Measurements from ENCODE around the gene SNRPA. TPM values are rescaled to one million over a fixed set of nuclear protein-coding genes. Genes with fewer than 3 reads are reported as not detected.
A peak's percentile ranks its signal among the peaks of the same experiment; 100 is the strongest.

SNRPA gene
- total and polyA plus RNA-seq, 2 of the 8 experiments (the other 6 are each of a cell fraction or from before 2014, with no cell fraction given): 201 to 202 TPM

DNA sequence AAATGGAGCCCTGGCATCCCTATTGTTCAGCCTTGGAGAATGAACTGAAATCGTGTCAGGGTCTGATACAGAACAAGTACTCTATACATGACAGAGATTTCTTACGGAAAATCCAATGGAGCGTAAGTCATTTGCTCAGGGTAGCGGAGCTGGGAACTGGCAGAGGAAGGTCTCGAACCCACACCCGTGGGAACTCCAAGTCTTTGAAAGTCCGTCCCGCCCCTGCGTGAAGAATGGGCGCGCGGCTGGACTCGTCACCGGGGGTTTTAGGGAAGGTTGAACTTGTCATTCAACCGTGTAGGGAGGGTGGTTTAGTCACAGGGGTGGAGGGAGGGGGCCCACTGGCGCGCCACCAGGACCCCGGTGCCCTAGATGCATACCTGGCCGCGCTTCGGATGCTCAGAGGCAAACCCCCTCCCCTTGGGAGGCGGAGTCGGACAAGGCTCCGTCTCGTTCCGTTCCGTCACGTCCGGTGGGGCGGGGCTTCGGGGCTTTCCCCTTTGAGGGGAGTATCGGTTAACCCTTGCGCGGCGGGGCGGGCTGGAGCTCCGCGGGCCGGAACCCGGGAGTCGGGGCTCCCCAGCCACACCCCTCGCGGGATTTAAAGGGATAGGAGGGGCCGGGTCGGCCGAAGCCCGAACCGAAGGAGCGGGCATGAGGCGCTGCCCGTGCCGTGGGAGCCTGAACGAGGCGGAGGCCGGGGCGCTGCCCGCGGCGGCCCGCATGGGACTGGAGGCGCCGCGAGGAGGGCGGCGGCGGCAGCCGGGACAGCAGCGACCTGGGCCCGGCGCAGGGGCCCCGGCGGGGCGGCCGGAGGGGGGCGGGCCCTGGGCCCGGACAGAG, 34.3 kb upstream of the SNRPA start, which contains the start of the genes COQ8B and ITPKC (continued):
- TF ChIP-seq, protein P1, sequence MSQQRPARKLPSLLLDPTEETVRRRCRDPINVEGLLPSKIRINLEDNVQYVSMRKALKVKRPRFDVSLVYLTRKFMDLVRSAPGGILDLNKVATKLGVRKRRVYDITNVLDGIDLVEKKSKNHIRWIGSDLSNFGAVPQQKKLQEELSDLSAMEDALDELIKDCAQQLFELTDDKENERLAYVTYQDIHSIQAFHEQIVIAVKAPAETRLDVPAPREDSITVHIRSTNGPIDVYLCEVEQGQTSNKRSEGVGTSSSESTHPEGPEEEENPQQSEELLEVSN (IDR thresholded peaks at IDR 0.05): no peak
- TF ChIP-seq CEBPB (IDR thresholded peaks at IDR 0.05; ENCODE audit: low read depth, low read length): no peak
- peak; percentile 66; the same call in 1 of the 2 replicates for TF ChIP-seq POLR2AphosphoS5 (IDR thresholded peaks at IDR 0.05; ENCODE audit: low read depth, low read length)
- TF ChIP-seq, protein P2, sequence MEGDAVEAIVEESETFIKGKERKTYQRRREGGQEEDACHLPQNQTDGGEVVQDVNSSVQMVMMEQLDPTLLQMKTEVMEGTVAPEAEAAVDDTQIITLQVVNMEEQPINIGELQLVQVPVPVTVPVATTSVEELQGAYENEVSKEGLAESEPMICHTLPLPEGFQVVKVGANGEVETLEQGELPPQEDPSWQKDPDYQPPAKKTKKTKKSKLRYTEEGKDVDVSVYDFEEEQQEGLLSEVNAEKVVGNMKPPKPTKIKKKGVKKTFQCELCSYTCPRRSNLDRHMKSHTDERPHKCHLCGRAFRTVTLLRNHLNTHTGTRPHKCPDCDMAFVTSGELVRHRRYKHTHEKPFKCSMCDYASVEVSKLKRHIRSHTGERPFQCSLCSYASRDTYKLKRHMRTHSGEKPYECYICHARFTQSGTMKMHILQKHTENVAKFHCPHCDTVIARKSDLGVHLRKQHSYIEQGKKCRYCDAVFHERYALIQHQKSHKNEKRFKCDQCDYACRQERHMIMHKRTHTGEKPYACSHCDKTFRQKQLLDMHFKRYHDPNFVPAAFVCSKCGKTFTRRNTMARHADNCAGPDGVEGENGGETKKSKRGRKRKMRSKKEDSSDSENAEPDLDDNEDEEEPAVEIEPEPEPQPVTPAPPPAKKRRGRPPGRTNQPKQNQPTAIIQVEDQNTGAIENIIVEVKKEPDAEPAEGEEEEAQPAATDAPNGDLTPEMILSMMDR (IDR thresholded peaks at IDR 0.05; ENCODE audit: control extremely low read depth in 1 of 3, insufficient read depth in 1 of 3, low read depth in 1 of 3, low read length in 3 of 3): peak in 1 of 3 experiments; percentile 3; a peak in 1 of 4 replicates
- TF ChIP-seq SRF (IDR thresholded peaks at IDR 0.05; ENCODE audit: low read depth, low read length): no peak
- TF ChIP-seq TCF12 (IDR thresholded peaks at IDR 0.05; ENCODE audit: low read depth, low read length): no peak
- TF ChIP-seq ASH2L (IDR thresholded peaks at IDR 0.05; ENCODE audit: low read length): peak; percentile 10
- TF ChIP-seq, protein P3, sequence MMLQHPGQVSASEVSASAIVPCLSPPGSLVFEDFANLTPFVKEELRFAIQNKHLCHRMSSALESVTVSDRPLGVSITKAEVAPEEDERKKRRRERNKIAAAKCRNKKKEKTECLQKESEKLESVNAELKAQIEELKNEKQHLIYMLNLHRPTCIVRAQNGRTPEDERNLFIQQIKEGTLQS (IDR thresholded peaks at IDR 0.05; ENCODE audit: insufficient read depth, low read depth, low read length): no peak
- peak; percentile 91 for TF ChIP-seq CREB1 (IDR thresholded peaks at IDR 0.05)
- TF ChIP-seq SP1 (IDR thresholded peaks at IDR 0.05; ENCODE audit: low read depth, low read length): peak; percentile 87
- TF ChIP-seq BCL11A (IDR thresholded peaks at IDR 0.05; ENCODE audit: low read depth in 2 of 2, low read length in 2 of 2): no peak
- TF ChIP-seq SIRT6 (IDR thresholded peaks at IDR 0.05; ENCODE audit: low read length): no peak
- no peak for TF ChIP-seq SP2 (IDR thresholded peaks at IDR 0.05; ENCODE audit: low read length)
- no peak for TF ChIP-seq EZH2 (IDR thresholded peaks at IDR 0.05; ENCODE audit: low read depth, low read length, severe bottlenecking)
- TF ChIP-seq CBX8 (IDR thresholded peaks at IDR 0.05; ENCODE audit: borderline replicate concordance, low read depth, low read length): no peak
- no peak; the same call in 1 of the 2 replicates for TF ChIP-seq BACH1 (IDR thresholded peaks at IDR 0.05; ENCODE audit: low read length)
- peak; percentile 11 to 46; a peak in 1 of 4 replicates for TF ChIP-seq SIN3A (conservative IDR thresholded peaks at IDR 0.05 in 1 of 2, IDR thresholded peaks at IDR 0.05 in 1 of 2; ENCODE audit: low read depth in 1 of 2, low read length in 2 of 2)
- no peak for TF ChIP-seq SUZ12 (IDR thresholded peaks at IDR 0.05; ENCODE audit: low read length)
- TF ChIP-seq POLR2A (IDR thresholded peaks at IDR 0.05; ENCODE audit: control extremely low read depth in 1 of 2, low read depth in 2 of 2, low read length in 2 of 2): peak in 1 of 2 experiments; percentile 70; a peak in 1 of 3 replicates
- peak; percentile 62; the same call in 1 of the 2 replicates for TF ChIP-seq TEAD4 (IDR thresholded peaks at IDR 0.05; ENCODE audit: low read depth, low read length)
- TF ChIP-seq EGR1 (IDR thresholded peaks at IDR 0.05; ENCODE audit: borderline replicate concordance, low read depth, low read length): no peak
- TF ChIP-seq TBP (IDR thresholded peaks at IDR 0.05; ENCODE audit: low read depth, low read length): peak; percentile 59

Measured in H1 (cell line).